MM.1S (cell line): ENCODE results near the gene PDF.
"Not testable (repeated sequence)": the region's sequence is repeated elsewhere in the genome, so short reads cannot be mapped to it uniquely, and the experiment has no call there.

Experiments used
- DNase-seq: peaks from one replicate; pipeline ENCODE4 v3.0.0-alpha.2; 2015
- H2AFZ ChIP-seq: fragments of 300-600 bp; sonication (generic); 2 replicates; pipeline ENCODE4 v1.6.0; 2016; ENCODE audit warnings: antibody characterized with exemption, low read length
- H3F3A ChIP-seq: fragments of 300-600 bp; sonication (generic); 2 replicates; pipeline ENCODE4 v1.6.1; 2016; ENCODE audit warnings: mild to moderate bottlenecking, antibody characterized with exemption, low read length, moderate library complexity, mixed read lengths; ENCODE audit not compliant: insufficient read depth
- H3K27ac ChIP-seq: fragments of 300-600 bp; sonication (generic); 2 replicates; pipeline ENCODE4 v1.5.1; 2016; ENCODE audit warnings: mild to moderate bottlenecking, low read length
- H3K27me3 ChIP-seq: fragments of 300-600 bp; sonication (generic); replicated peaks from 2 replicates; pipeline ENCODE4 v1.6.0; 2016; ENCODE audit warnings: low read length; ENCODE audit not compliant: insufficient read depth
- H3K36me3 ChIP-seq: fragments of 300-600 bp; sonication (generic); replicated peaks from 2 replicates; pipeline ENCODE4 v1.6.1; 2016; ENCODE audit warnings: mild to moderate bottlenecking, low read length, mixed read lengths; ENCODE audit not compliant: insufficient read depth
- H3K4me1 ChIP-seq: fragments of 300-600 bp; sonication (generic); 2 replicates; pipeline ENCODE4 v1.6.1; 2016; ENCODE audit warnings: low read length, mixed read lengths
- H3K4me2 ChIP-seq: fragments of 300-600 bp; sonication (generic); 2 replicates; pipeline ENCODE4 v1.6.0; 2016; ENCODE audit warnings: low read depth, low read length
- H3K4me3 ChIP-seq: fragments of 300-600 bp; sonication (generic); 2 replicates; pipeline ENCODE4 v1.5.1; 2016; ENCODE audit warnings: low read length, mixed read lengths
- H3K79me2 ChIP-seq: fragments of 300-600 bp; sonication (generic); 2 replicates; pipeline ENCODE4 v1.6.1; 2016; ENCODE audit warnings: mixed run types, low read length, mixed read lengths
- H3K9ac ChIP-seq: fragments of 300-600 bp; sonication (generic); 2 replicates; pipeline ENCODE4 v1.6.1; 2016; ENCODE audit warnings: low read length, mixed read lengths
- H3K9me2 ChIP-seq: fragments of 300-600 bp; sonication (generic); replicated peaks from 2 replicates; pipeline ENCODE4 v1.6.1; 2016; ENCODE audit warnings: mild to moderate bottlenecking, low read length, mixed read lengths; ENCODE audit not compliant: insufficient read depth
- H3K9me3 ChIP-seq: fragments of 300-600 bp; sonication (generic); replicated peaks from 2 replicates; pipeline ENCODE4 v1.6.1; 2016; ENCODE audit warnings: mild to moderate bottlenecking, low read length, mixed read lengths; ENCODE audit not compliant: insufficient read depth
- H4K20me1 ChIP-seq: fragments of 300-600 bp; sonication (generic); 2 replicates; pipeline ENCODE4 v1.6.1; 2016; ENCODE audit warnings: mild to moderate bottlenecking, low read length, moderate library complexity, mixed read lengths; ENCODE audit not compliant: insufficient read depth
- EZH2 ChIP-seq: fragments of 300-600 bp; sonication (generic); optimal IDR thresholded peaks from 2 replicates; pipeline ENCODE3; 2017; ENCODE audit warnings: low read depth, mild to moderate bottlenecking, antibody characterized with exemption, low read length, mixed read lengths
- EZH2phosphoT487 ChIP-seq: fragments of 300-600 bp; sonication (generic); IDR thresholded peaks from 2 replicates; pipeline ENCODE4 v1.6.1; 2018; ENCODE audit warnings: antibody characterized with exemption, low read length
- TF ChIP-seq, protein P1 (sequence below): fragments of 300-600 bp; sonication (generic); IDR thresholded peaks from 2 replicates; pipeline ENCODE4 v1.5.1; 2016; ENCODE audit warnings: antibody characterized with exemption, low read length, mixed read lengths

Gene PDF

GRCh38 chr16:69365901-69366300 is 35.5 kb upstream of the PDF start:
- Histone ChIP-seq H3K79me2 (no peaks in the 10 kb centered on the region), H3K9me2 (no peaks in the 10 kb centered on the region), H3K27ac (no peak overlapping the region), H3K4me2 (no peak overlapping the region), H3K9me3 (no peaks in the 10 kb centered on the region), H3K4me1 (no peaks in the 10 kb centered on the region), H2AFZ (no peak overlapping the region), H3K4me3 (no peak overlapping the region), H3K27me3 (no peaks in the 10 kb centered on the region), H4K20me1 (no peaks in the 10 kb centered on the region), H3K9ac (no peak overlapping the region), H3F3A (no peaks in the 10 kb centered on the region), H3K36me3 (peaks cover 9% of the 10 kb centered on the region; the same call in 1 of the 2 replicates)
- TF ChIP-seq, protein P1, sequence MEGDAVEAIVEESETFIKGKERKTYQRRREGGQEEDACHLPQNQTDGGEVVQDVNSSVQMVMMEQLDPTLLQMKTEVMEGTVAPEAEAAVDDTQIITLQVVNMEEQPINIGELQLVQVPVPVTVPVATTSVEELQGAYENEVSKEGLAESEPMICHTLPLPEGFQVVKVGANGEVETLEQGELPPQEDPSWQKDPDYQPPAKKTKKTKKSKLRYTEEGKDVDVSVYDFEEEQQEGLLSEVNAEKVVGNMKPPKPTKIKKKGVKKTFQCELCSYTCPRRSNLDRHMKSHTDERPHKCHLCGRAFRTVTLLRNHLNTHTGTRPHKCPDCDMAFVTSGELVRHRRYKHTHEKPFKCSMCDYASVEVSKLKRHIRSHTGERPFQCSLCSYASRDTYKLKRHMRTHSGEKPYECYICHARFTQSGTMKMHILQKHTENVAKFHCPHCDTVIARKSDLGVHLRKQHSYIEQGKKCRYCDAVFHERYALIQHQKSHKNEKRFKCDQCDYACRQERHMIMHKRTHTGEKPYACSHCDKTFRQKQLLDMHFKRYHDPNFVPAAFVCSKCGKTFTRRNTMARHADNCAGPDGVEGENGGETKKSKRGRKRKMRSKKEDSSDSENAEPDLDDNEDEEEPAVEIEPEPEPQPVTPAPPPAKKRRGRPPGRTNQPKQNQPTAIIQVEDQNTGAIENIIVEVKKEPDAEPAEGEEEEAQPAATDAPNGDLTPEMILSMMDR, result no peak
- TF ChIP-seq EZH2, result no peak
- no peak for DNase-seq

- TF ChIP-seq EZH2 (no peak), EZH2phosphoT487 (no peak)
- TF ChIP-seq, protein P1, result no peak
- no peaks in the 10 kb centered on the region for H3K9me2 ChIP-seq
- H3K9ac ChIP-seq, result no peak overlapping the region
- H3K4me3 ChIP-seq, result no peak overlapping the region
- DNase-seq, result no peak
- no peaks in the 10 kb centered on the region for H4K20me1 ChIP-seq
- no peak overlapping the region for H3K4me2 ChIP-seq
- peaks cover 3% of the 10 kb centered on the region; the same call in 1 of the 2 replicates for H3K36me3 ChIP-seq
- no peaks in the 10 kb centered on the region for H3K4me1 ChIP-seq
- H3K9me3 ChIP-seq, result no peaks in the 10 kb centered on the region
- H2AFZ ChIP-seq, result no peak overlapping the region
- no peaks in the 10 kb centered on the region for H3F3A ChIP-seq
- no peaks in the 10 kb centered on the region for H3K79me2 ChIP-seq
- no peaks in the 10 kb centered on the region for H3K27me3 ChIP-seq
- H3K27ac ChIP-seq, result no peak overlapping the region
These were observed 33.7 kb upstream of the PDF start for GRCh38 chr16:69364088-69364487.

DNA sequence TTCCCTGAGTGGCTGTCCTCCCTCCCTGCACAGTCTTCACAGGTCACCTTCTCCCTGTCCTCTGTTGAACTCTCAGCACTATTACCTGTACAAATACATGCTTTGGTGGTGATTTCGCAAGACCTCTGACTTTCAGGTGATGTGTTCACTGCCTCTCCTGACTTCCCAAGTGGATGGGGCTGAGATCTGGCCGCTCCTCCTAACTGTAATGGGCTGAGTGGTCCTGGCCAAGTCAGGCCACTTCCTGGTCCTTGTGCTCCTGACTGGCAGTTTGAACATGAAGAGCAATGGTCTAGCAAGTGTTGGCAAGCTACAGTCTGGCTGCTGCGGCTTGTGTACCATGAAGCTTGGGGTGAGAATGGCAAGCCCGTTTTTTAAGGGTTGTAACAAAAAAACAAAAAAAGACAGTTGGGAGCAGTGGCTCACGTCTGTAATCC is 32.9 kb upstream of the PDF start:
- no peak for DNase-seq
- Histone ChIP-seq H3F3A (no peaks in the 10 kb centered on the region), H3K4me3 (no peak overlapping the region), H3K4me2 (no peak overlapping the region), H3K4me1 (no peaks in the 10 kb centered on the region), H3K9me3 (no peaks in the 10 kb centered on the region), H3K79me2 (no peaks in the 10 kb centered on the region), H3K27me3 (no peaks in the 10 kb centered on the region), H2AFZ (no peak overlapping the region), H3K27ac (no peak overlapping the region), H3K9me2 (no peaks in the 10 kb centered on the region), H3K9ac (no peak overlapping the region), H3K36me3 (peaks cover 3% of the 10 kb centered on the region; the same call in 1 of the 2 replicates), H4K20me1 (no peaks in the 10 kb centered on the region)
- TF ChIP-seq EZH2phosphoT487 (no peak), EZH2 (no peak)
- TF ChIP-seq, protein P1, result no peak

DNA sequence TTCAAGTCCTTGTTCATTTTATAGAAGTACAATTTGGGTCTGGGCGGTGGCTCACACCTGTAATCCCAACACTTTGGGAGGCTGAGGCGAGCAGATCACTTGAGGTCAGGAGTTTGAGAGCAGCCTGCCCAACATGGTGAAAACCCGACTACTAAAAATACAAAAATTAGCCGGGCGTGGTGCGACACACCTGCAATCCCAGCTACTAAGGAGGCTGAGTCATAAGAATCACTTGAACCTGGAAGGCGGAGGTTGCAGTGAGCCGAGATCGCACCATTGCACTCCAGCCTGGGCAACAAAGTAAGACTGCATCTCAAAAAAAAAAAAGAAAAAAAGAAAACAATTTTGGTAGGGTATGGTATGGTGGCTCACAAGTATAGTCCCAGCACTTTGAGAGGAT is 29.7 kb upstream of the PDF start:
- not testable (repeated sequence) for H4K20me1 ChIP-seq, H3K4me1 ChIP-seq

More for the DNA sequence above, 29.7 kb upstream of the PDF start:
- H3K27me3 ChIP-seq, H3K9me3 ChIP-seq, H3K79me2 ChIP-seq, H3K36me3 ChIP-seq, H3F3A ChIP-seq, H3K27ac ChIP-seq, H3K4me2 ChIP-seq, DNase-seq, H3K4me3 ChIP-seq, H2AFZ ChIP-seq, H3K9me2 ChIP-seq, H3K9ac ChIP-seq: not testable (repeated sequence)
